Measurements from ENCODE around the gene CSMD2. TPM values are rescaled to one million over a fixed set of nuclear protein-coding genes. Genes with fewer than 3 reads are reported as not detected.

The CSMD2 gene
- total and polyA plus RNA-seq, 2 donors (not counting 1 experiment from before 2014, with no cell fraction given): 2.2 to 7.6 TPM

DNA sequence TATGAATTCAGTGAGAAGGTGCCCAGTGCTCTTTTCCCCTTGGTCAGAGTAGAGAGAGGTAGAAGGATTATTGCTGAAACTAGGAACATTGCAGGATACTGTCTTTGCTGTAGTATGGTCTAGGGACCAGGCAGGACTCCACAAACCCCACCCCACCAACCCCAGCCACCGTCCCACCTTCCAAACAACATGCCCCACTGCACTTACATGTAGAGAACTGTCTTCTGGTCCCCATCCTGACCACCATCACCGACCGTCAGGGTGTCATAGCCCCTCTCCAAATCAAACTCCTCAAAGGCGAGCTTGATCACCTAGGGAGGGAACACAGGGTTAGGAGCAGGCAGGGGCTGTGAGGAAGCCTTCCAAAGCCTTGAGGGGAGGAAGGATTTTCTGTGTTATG lies 372.8 kb downstream of the CSMD2 start:
- Histone ChIP-seq H2AFZ (ENCODE audit: low read length) (no peak overlapping the region), H3K27me3 (ENCODE audit: control insufficient read depth, insufficient read depth, low read length) (no peaks in the 10 kb centered on the region), H3K4me2 (ENCODE audit: extremely low read depth, insufficient read depth, low read length) (no peak overlapping the region), H3K4me3 (replicated peaks in 1 of 4; ENCODE audit: control extremely low read depth in 1 of 4, insufficient read depth in 1 of 4, low read depth in 3 of 4, low read length in 4 of 4) (no peak overlapping the region), H3K36me3 (ENCODE audit: control insufficient read depth, insufficient read depth, low read length) (no peaks in the 10 kb centered on the region), H4K20me1 (ENCODE audit: control insufficient read depth, extremely low read depth, insufficient read depth, low read length) (no peaks in the 10 kb centered on the region), H3K27ac (ENCODE audit: insufficient read depth, low read length) (no peak overlapping the region), H3K79me2 (ENCODE audit: control insufficient read depth, insufficient read depth, low read length) (no peaks in the 10 kb centered on the region), H3K4me1 (ENCODE audit: control insufficient read depth, extremely low read depth, insufficient read depth, low read length) (no peaks in the 10 kb centered on the region), H3K9me3 (ENCODE audit: control insufficient read depth, insufficient read depth, low read depth, low read length) (no peaks in the 10 kb centered on the region), H3K9ac (ENCODE audit: insufficient read depth, low read length) (no peak overlapping the region)
- DNase-seq (ENCODE audit: low read depth in 2 of 2): no peak
- no peak for TF ChIP-seq EZH2 (IDR thresholded peaks at IDR 0.05; ENCODE audit: low read length, missing control alignments)
- TF ChIP-seq, protein P1, sequence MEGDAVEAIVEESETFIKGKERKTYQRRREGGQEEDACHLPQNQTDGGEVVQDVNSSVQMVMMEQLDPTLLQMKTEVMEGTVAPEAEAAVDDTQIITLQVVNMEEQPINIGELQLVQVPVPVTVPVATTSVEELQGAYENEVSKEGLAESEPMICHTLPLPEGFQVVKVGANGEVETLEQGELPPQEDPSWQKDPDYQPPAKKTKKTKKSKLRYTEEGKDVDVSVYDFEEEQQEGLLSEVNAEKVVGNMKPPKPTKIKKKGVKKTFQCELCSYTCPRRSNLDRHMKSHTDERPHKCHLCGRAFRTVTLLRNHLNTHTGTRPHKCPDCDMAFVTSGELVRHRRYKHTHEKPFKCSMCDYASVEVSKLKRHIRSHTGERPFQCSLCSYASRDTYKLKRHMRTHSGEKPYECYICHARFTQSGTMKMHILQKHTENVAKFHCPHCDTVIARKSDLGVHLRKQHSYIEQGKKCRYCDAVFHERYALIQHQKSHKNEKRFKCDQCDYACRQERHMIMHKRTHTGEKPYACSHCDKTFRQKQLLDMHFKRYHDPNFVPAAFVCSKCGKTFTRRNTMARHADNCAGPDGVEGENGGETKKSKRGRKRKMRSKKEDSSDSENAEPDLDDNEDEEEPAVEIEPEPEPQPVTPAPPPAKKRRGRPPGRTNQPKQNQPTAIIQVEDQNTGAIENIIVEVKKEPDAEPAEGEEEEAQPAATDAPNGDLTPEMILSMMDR (conservative IDR thresholded peaks at IDR 0.05 in 1 of 2, IDR thresholded peaks at IDR 0.05 in 1 of 2; ENCODE audit: low read depth in 1 of 2, low read length in 2 of 2): no peak

DNA sequence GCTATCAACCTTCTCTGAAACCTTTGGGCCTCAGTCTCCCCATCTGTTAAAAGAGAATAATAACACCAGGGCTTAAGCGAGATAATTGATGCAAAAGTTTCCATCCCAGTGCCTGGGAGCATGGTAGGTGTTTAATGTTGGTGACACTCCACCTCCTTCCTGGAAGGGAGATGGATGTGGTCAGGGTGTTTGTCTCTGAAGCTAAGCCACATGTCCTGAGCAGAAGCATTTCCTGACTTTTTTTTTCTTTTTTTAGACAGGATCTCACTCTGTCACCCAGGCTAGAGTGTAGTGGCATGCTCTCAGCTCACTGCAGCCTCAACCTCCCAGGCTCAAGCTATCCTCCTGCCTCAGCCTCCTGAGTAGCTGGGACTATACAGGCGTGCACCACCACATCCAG lies 373.8 kb downstream of the CSMD2 start:
- Histone ChIP-seq H3K9ac (ENCODE audit: insufficient read depth, low read length) (no peak overlapping the region), H3K27me3 (ENCODE audit: control insufficient read depth, insufficient read depth, low read length) (no peaks in the 10 kb centered on the region), H3K4me3 (replicated peaks in 1 of 4; ENCODE audit: control extremely low read depth in 1 of 4, insufficient read depth in 1 of 4, low read depth in 3 of 4, low read length in 4 of 4) (no peak overlapping the region), H3K27ac (ENCODE audit: insufficient read depth, low read length) (no peak overlapping the region), H3K9me3 (ENCODE audit: control insufficient read depth, insufficient read depth, low read depth, low read length) (no peaks in the 10 kb centered on the region), H3K79me2 (ENCODE audit: control insufficient read depth, insufficient read depth, low read length) (no peaks in the 10 kb centered on the region), H3K36me3 (ENCODE audit: control insufficient read depth, insufficient read depth, low read length) (no peaks in the 10 kb centered on the region), H2AFZ (ENCODE audit: low read length) (no peak overlapping the region), H3K4me1 (ENCODE audit: control insufficient read depth, extremely low read depth, insufficient read depth, low read length) (no peaks in the 10 kb centered on the region), H3K4me2 (ENCODE audit: extremely low read depth, insufficient read depth, low read length) (no peak overlapping the region), H4K20me1 (ENCODE audit: control insufficient read depth, extremely low read depth, insufficient read depth, low read length) (no peaks in the 10 kb centered on the region)
- TF ChIP-seq, protein P1 (conservative IDR thresholded peaks at IDR 0.05 in 1 of 2, IDR thresholded peaks at IDR 0.05 in 1 of 2; ENCODE audit: low read depth in 1 of 2, low read length in 2 of 2): no peak
- no peak for TF ChIP-seq EZH2 (IDR thresholded peaks at IDR 0.05; ENCODE audit: low read length, missing control alignments)
- DNase-seq (ENCODE audit: low read depth in 2 of 2): no peak

- H3K27me3 ChIP-seq (ENCODE audit: control insufficient read depth, insufficient read depth, low read length): no peaks in the 10 kb centered on the region
- no peak overlapping the region for H3K9ac ChIP-seq (ENCODE audit: insufficient read depth, low read length)
- H4K20me1 ChIP-seq (ENCODE audit: control insufficient read depth, extremely low read depth, insufficient read depth, low read length): no peaks in the 10 kb centered on the region
- no peaks in the 10 kb centered on the region for H3K4me1 ChIP-seq (ENCODE audit: control insufficient read depth, extremely low read depth, insufficient read depth, low read length)
- no peak for DNase-seq (ENCODE audit: low read depth in 2 of 2)
- no peaks in the 10 kb centered on the region for H3K9me3 ChIP-seq (ENCODE audit: control insufficient read depth, insufficient read depth, low read depth, low read length)
- TF ChIP-seq, protein P1 (conservative IDR thresholded peaks at IDR 0.05 in 1 of 2, IDR thresholded peaks at IDR 0.05 in 1 of 2; ENCODE audit: low read depth in 1 of 2, low read length in 2 of 2): no peak
- TF ChIP-seq EZH2 (IDR thresholded peaks at IDR 0.05; ENCODE audit: low read length, missing control alignments): no peak
- no peak overlapping the region for H3K4me2 ChIP-seq (ENCODE audit: extremely low read depth, insufficient read depth, low read length)
- no peaks in the 10 kb centered on the region for H3K79me2 ChIP-seq (ENCODE audit: control insufficient read depth, insufficient read depth, low read length)
- H3K36me3 ChIP-seq (ENCODE audit: control insufficient read depth, insufficient read depth, low read length): no peaks in the 10 kb centered on the region
- H3K4me3 ChIP-seq (replicated peaks in 1 of 4; ENCODE audit: control extremely low read depth in 1 of 4, insufficient read depth in 1 of 4, low read depth in 3 of 4, low read length in 4 of 4): no peak overlapping the region
- H3K27ac ChIP-seq (ENCODE audit: insufficient read depth, low read length): no peak overlapping the region
- no peak overlapping the region for H2AFZ ChIP-seq (ENCODE audit: low read length)
Observed at GRCh38 chr1:33790577-33790976, 374.5 kb downstream of the CSMD2 start.
